ENCODE data around the gene CNKSR3. TPM values are rescaled to one million over a fixed set of nuclear protein-coding genes. Genes with fewer than 3 reads are reported as not detected.

CNKSR3 gene
- total and polyA plus RNA-seq, 2 experiments from 2014 or later, result 1.9 to 5.7 TPM

GRCh38 chr6:154474648-154475428, 35.6 kb downstream of the CNKSR3 start (continued):
- no peak for TF ChIP-seq ZNF462 (CRISPR knock-in tag; IDR thresholded peaks at IDR 0.05)
- TF ChIP-seq POLR2AphosphoS5 (IDR thresholded peaks at IDR 0.05; ENCODE audit: low read depth), result no peak
- TF ChIP-seq EZH2phosphoT487 (IDR thresholded peaks at IDR 0.05; ENCODE audit: unreplicated experiment), result no peak

GRCh38 chr6:154473324-154473723, 37.2 kb downstream of the CNKSR3 start:
- DNase-seq (ENCODE audit: low spot score), result no peak
- H3F3A ChIP-seq (replicated peaks; ENCODE audit: low read depth), result no peaks in the 10 kb centered on the region
- H3K79me2 ChIP-seq (replicated peaks; ENCODE audit: insufficient read depth), result no peaks in the 10 kb centered on the region; the same call in 1 of the 2 replicates
- H3K4me2 ChIP-seq, result no peak overlapping the region
- H3K36me3 ChIP-seq (ENCODE audit: insufficient read depth), result no peaks in the 10 kb centered on the region
- no peaks in the 10 kb centered on the region for H3K27me3 ChIP-seq (ENCODE audit: insufficient read depth)
- peaks cover 6% of the 10 kb centered on the region; the same call in 2 of the 3 replicates for H3K36me3 Mint-ChIP-seq (ENCODE audit: low read depth)
- H3K27me3 Mint-ChIP-seq (ENCODE audit: insufficient read depth, low read depth, poor library complexity), result peaks cover 3% of the 10 kb centered on the region
- no peaks in the 10 kb centered on the region; the same call in 1 of the 2 replicates for H4K20me1 ChIP-seq (replicated peaks; ENCODE audit: insufficient read depth)
- H3K9me3 Mint-ChIP-seq, result peaks cover 7% of the 10 kb centered on the region; the same call in 2 of the 3 replicates
- H3K27ac Mint-ChIP-seq, result no peak overlapping the region
- 0 out of 2 replicates have a peak, but pooled peaks cover 2% of the 10 kb centered on the region for H3K9me2 ChIP-seq (ENCODE audit: insufficient read depth)
- H2AFZ ChIP-seq, result no peak overlapping the region
- H3K4me1 ChIP-seq (ENCODE audit: insufficient read depth), result no peaks in the 10 kb centered on the region; the same call in 1 of the 2 replicates
- H3K4me3 Mint-ChIP-seq, result no peak overlapping the region
- ATAC-seq, result no peak
- H3K4me3 ChIP-seq, result no peak overlapping the region
- peaks cover 3% of the 10 kb centered on the region for H3K4me1 Mint-ChIP-seq
- H3K27ac ChIP-seq (ENCODE audit: low read depth), result no peak overlapping the region
- TF ChIP-seq EZH2 (IDR thresholded peaks at IDR 0.05; ENCODE audit: low read depth, unreplicated experiment) (no peak), REST (IDR thresholded peaks at IDR 0.05; ENCODE audit: unreplicated experiment) (no peak), ETS1 (IDR thresholded peaks at IDR 0.05) (no peak), CTCF (conservative IDR thresholded peaks at IDR 0.05; ENCODE audit: low read depth in 2 of 2) (no peak), CREB1 (CRISPR knock-in tag; IDR thresholded peaks at IDR 0.05; ENCODE audit: low read depth) (no peak), JUNB (IDR thresholded peaks at IDR 0.05; ENCODE audit: unreplicated experiment) (no peak), NANOG (IDR thresholded peaks at IDR 0.05; ENCODE audit: borderline replicate concordance) (no peak), EZH2phosphoT487 (IDR thresholded peaks at IDR 0.05; ENCODE audit: unreplicated experiment) (no peak), ZNF331 (CRISPR knock-in tag; IDR thresholded peaks at IDR 0.05; ENCODE audit: low read depth) (no peak), ZNF114 (CRISPR knock-in tag; IDR thresholded peaks at IDR 0.05) (no peak)

Measured in GM23338 (cell line).